Smooth muscle cell of bladder (primary cell): ENCODE measurements around the gene TRPM6. TPM values are rescaled to one million over a fixed set of nuclear protein-coding genes. Genes with fewer than 3 reads are reported as not detected.

ENCODE experiments used
- total RNA-seq: library from RNA; depleted of rRNA; stranded (reverse); fragments of >200 nt; gene quantifications from 2 replicates; pipeline ENCODE4 v1.2.3, GENCODE V29; 2014

Gene TRPM6, protein sequence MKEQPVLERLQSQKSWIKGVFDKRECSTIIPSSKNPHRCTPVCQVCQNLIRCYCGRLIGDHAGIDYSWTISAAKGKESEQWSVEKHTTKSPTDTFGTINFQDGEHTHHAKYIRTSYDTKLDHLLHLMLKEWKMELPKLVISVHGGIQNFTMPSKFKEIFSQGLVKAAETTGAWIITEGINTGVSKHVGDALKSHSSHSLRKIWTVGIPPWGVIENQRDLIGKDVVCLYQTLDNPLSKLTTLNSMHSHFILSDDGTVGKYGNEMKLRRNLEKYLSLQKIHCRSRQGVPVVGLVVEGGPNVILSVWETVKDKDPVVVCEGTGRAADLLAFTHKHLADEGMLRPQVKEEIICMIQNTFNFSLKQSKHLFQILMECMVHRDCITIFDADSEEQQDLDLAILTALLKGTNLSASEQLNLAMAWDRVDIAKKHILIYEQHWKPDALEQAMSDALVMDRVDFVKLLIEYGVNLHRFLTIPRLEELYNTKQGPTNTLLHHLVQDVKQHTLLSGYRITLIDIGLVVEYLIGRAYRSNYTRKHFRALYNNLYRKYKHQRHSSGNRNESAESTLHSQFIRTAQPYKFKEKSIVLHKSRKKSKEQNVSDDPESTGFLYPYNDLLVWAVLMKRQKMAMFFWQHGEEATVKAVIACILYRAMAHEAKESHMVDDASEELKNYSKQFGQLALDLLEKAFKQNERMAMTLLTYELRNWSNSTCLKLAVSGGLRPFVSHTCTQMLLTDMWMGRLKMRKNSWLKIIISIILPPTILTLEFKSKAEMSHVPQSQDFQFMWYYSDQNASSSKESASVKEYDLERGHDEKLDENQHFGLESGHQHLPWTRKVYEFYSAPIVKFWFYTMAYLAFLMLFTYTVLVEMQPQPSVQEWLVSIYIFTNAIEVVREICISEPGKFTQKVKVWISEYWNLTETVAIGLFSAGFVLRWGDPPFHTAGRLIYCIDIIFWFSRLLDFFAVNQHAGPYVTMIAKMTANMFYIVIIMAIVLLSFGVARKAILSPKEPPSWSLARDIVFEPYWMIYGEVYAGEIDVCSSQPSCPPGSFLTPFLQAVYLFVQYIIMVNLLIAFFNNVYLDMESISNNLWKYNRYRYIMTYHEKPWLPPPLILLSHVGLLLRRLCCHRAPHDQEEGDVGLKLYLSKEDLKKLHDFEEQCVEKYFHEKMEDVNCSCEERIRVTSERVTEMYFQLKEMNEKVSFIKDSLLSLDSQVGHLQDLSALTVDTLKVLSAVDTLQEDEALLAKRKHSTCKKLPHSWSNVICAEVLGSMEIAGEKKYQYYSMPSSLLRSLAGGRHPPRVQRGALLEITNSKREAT (N-terminal part only)
- 0.09 and 0.28 TPM in 2 replicates for total RNA-seq

DNA sequence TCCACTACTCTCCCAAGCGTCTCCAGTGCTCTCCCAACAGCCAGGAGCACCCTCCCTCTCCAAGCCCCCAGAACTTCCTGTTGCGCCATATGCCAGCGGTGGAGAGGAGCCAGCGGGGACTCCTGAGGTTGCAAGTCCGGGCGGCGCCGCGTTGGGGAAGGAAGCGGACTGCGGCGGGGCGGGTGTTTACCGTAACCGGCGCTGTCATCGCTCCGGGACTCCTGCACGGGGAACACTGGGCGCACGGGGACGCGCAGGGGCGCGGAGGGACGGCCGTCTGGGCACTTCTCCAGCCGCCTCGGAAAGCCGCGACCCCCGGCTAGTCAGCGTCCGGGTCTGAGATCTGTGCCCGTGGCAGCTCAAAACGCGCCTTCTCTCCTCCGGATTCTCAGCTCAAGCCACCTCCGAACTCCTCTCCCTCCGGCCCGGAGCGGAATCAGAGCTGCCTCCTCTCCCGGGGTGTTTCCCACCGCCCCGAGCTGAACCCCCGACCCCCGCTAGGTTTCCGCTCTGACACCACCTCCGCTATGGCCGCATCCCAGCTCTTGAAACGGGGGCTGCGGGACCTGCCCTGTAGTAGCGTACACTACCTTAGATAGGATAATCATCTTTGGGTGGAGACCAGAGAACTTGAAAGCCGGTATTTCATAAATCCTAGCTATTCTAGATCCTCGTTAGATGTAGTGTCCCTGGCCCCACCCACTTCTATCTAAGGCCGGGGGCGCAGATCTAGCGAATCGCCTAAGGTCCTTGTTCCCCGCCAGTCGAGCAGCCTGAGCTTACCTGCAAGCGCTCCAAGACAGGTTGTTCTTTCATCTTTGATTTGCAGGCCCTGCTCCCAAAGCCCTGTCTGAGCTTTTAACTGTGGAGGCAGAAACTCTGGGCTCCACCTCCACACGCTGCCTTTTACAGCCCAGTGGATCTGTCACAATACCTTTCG, at the start of gene TRPM6:
Gene TRPM6 (minus strand): TSS at position 881 of the 940 bp plus-strand sequence. CDS start 65 bp downstream, at position 816.

Other genes starting within 250 kb of the TRPM6 start
- 1.3 and 1.7 TPM in 2 replicates for gene C9orf40, start 65.0 kb upstream of the TRPM6 start, total RNA-seq
- 24.5 TPM in 2 replicates for gene CARNMT1, start 140.4 kb upstream of the TRPM6 start, total RNA-seq
- 8.9 and 11.2 TPM in 2 replicates for gene NMRK1, start 200.2 kb upstream of the TRPM6 start, total RNA-seq
- 39.6 and 42.4 TPM in 2 replicates for gene OSTF1, start 200.6 kb upstream of the TRPM6 start, total RNA-seq